Heart right ventricle (tissue), 16 donors: ENCODE data around the gene NIPAL3. TPM values are rescaled to one million over a fixed set of nuclear protein-coding genes. Genes with fewer than 3 reads are reported as not detected.

Source experiments
- ATAC-seq, 8 donors: fragments of 200-7000 bp; cut with Tn5 transposase; one replicate each; pipeline ENCODE4 v1.9.1; 2020; ENCODE audit warnings: mild to moderate bottlenecking in 8 of 8, moderate library complexity in 8 of 8, moderate number of reproducible peaks in 1 of 8
- DNase-seq, 2 donors: peaks; one replicate each; pipeline ENCODE4 v3.0.0-alpha.2; 2020
- H3K27ac ChIP-seq, 10 donors: fragments of 200-600 bp; sonication (generic) in 2 of 10; one replicate each; pipeline versions ENCODE4 v1.5.0 to v1.8.0; 2020 to 2022; ENCODE audit warnings: mild to moderate bottlenecking in 3 of 10
- H3K27me3 ChIP-seq, 7 donors: fragments of 200-600 bp; one replicate each; pipeline ENCODE4 v1.8.0; 2021 to 2022; ENCODE audit warnings: mild to moderate bottlenecking in 2 of 7
- H3K36me3 ChIP-seq, 9 donors: fragments of 200-600 bp; sonication (generic) in 1 of 9; one replicate each; pipeline versions ENCODE4 v1.5.0 to v1.8.0; 2020 to 2022; ENCODE audit warnings: mild to moderate bottlenecking in 2 of 9
- H3K4me1 ChIP-seq, 9 donors: fragments of 200-600 bp; sonication (generic) in 1 of 9; one replicate each; pipeline versions ENCODE4 v1.5.0 to v1.8.0; 2020 to 2022; ENCODE audit warnings: mild to moderate bottlenecking in 4 of 9
- H3K4me3 ChIP-seq, 10 donors: fragments of 200-600 bp; sonication (generic) in 2 of 10; one replicate each; pipeline versions ENCODE4 v1.5.0 to v1.8.0; 2020 to 2022; ENCODE audit warnings: mild to moderate bottlenecking in 7 of 10, moderate library complexity in 2 of 10
- H3K9me3 ChIP-seq, 11 donors: fragments of 200-600 bp in 10 of 11; sonication (generic) in 2 of 11; one replicate each; pipeline versions ENCODE4 v1.5.0 to v1.8.0; 2013 to 2022; ENCODE audit warnings: mild to moderate bottlenecking in 2 of 11, control low read depth in 1 of 11, moderate library complexity in 1 of 11
- WGBS, 2 donors: extraction: QIAGEN DNeasy Blood & Tissue Kit; methylation state at CpG; one replicate each; pipeline ENCODE4 v1.1.7; 2013; ENCODE audit warnings: inconsistent platforms in 1 of 2; 5-methylcytosine and 5-hydroxymethylcytosine counted together
- intact Hi-C, 10 donors: fragments of 100-400 bp; cut with DNase I; formaldehyde crosslinking; loops; one replicate each; pipeline versions ENCODE4 v1.11.1 to v1.14.2; 2022
- polyA plus RNA-seq, 2 donors: library from polyadenylated mRNA; stranded (reverse); fragments of 200-250 nt; gene quantifications; one replicate each; pipeline ENCODE4 v1.2.3, GENCODE V29; 2013
- total RNA-seq, 10 donors: library from RNA; stranded (reverse); fragmentation: NEBNext Ultra II Directional in 3 of 10; extraction: Animal tissue kit (Norgen Biotek cat#: 25700) in 3 of 10; gene quantifications; one replicate each; pipeline versions ENCODE4 v1.2.1 to v1.2.4, GENCODE V29; 2021 to 2023
- TF ChIP-seq, protein P1 (sequence below), 9 donors: fragments of 200-600 bp; sonication (generic) in 2 of 9; IDR thresholded peaks; one replicate each; pipeline versions ENCODE4 v1.5.0 to v1.8.0; 2021 to 2022; ENCODE audit warnings: antibody characterized with exemption in 9 of 9, mild to moderate bottlenecking in 5 of 9, moderate library complexity in 1 of 9
- donor health status: Arrhythmogenic right ventricular cardiomyopathy.
- donor health status: ischemic (EF 13 %, LVEDD 7.1; RV severe dilation, severe dysfunction).
- donor health status: healthy with polysubstance abuse.
- donor health status: DM: no; HTN: yes; CAD: no.
- donor health status: DM: no; HTN: no; CAD: no.
- donor health status: ischemic (EF 25% LVEDD 6.9; RV normal size, moderate dysfunction).
- donor health status: ischemic (EF 25% LVEDD 5.7; RV mildly dilated, moderate dysfunction).
- donor health status: healthy.
- donor health status: DM: yes; HTN: yes; CAD: no.
- donor health status: Ischemic cardiomyopathy.
- donor health status: ischemic (EF 35%, LVEDD 5.7; RV mildly dilated, moderate dysfunction).
- donor health status: nonischemic (EF 11% LVEDD 7.7; RV severe dilation, severe dysfunction).
- donor health status: DM: yes; HTN: yes; CAD: no.
- donor health status: PGD.
- donor health status: ischemic (EF 29% LVEDD 5.4; RV normal size, mild dysfunction).
- donor health status: nonischemic (EF 23%, LVEDD 6.1; RV moderate dilation, normal function).

NIPAL3 gene
- total and polyA plus RNA-seq, 12 donors: 5.3 to 44.9 (median 26.5) TPM

DNA sequence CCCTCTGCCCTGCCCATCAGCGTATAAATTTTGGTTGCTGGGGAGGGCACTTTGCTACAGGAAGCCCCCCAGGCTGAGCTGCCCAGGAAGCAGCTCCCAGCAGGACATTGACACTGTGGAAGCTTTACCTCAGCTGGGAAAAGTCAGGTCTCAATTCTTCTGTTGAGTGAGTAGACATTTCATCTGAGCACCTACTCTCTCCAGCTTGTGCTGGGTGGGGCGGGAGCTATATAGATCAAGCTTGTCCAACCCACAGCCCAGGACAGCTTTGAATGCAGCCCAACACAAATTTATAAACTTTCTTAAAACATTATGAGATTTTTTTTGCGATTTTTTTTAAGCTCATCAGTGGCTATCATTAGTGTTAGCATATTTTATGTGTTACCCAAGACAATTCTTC, 9.4 kb downstream of the NIPAL3 start:
- intact Hi-C loops: loop anchor here in 1 of 10 donors (10.0 kb wide), 1 partner anchor 100 kb away; no protein-coding TSS in a partner anchor
- no peak for ATAC-seq
- no peak for DNase-seq
- TF ChIP-seq, protein P1, sequence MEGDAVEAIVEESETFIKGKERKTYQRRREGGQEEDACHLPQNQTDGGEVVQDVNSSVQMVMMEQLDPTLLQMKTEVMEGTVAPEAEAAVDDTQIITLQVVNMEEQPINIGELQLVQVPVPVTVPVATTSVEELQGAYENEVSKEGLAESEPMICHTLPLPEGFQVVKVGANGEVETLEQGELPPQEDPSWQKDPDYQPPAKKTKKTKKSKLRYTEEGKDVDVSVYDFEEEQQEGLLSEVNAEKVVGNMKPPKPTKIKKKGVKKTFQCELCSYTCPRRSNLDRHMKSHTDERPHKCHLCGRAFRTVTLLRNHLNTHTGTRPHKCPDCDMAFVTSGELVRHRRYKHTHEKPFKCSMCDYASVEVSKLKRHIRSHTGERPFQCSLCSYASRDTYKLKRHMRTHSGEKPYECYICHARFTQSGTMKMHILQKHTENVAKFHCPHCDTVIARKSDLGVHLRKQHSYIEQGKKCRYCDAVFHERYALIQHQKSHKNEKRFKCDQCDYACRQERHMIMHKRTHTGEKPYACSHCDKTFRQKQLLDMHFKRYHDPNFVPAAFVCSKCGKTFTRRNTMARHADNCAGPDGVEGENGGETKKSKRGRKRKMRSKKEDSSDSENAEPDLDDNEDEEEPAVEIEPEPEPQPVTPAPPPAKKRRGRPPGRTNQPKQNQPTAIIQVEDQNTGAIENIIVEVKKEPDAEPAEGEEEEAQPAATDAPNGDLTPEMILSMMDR (IDR thresholded peaks at IDR 0.05): no peak
- Histone ChIP-seq H3K9me3 (no peaks in the 10 kb centered on the region), H3K36me3 (peaks cover 0 to 33% (median 0%) of the 10 kb centered on the region in 9 donors), H3K4me1 (peaks cover 0 to 29% (median 18%) of the 10 kb centered on the region in 9 donors), H3K27ac (no peak overlapping the region), H3K4me3 (no peak overlapping the region), H3K27me3 (no peaks in the 10 kb centered on the region)
- 93 to 95% methylated on average over 3 of the region's 3 CpGs for WGBS, 2 donors

DNA sequence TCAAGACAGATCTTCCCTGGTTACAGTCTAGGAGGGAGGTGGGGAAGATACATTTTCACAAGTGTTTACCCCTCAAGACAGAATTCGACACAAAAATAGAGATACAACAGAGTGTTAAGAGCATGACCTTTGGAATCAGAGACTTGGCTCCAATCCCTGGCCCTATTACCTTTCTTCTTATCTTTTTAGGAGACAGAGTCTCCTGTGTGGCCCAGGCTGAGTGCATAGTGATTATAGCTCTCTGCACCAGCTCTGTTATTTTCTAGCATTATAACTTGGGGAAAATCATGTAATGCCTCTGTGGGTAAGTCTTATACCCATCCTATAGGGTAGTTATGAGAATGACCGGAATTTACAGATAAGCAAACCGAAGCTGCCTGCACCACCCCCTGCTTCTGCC, 9.8 kb downstream of the NIPAL3 start:
- Histone ChIP-seq H3K27me3 (no peaks in the 10 kb centered on the region), H3K4me3 (no peak overlapping the region), H3K4me1 (peaks cover 0 to 29% (median 18%) of the 10 kb centered on the region in 9 donors), H3K9me3 (no peaks in the 10 kb centered on the region), H3K27ac (no peak overlapping the region), H3K36me3 (peaks cover 0 to 29% (median 0%) of the 10 kb centered on the region in 9 donors)
- WGBS, 2 donors: 31 to 52% methylated on average over 3 of the region's 3 CpGs
- TF ChIP-seq, protein P1 (IDR thresholded peaks at IDR 0.05): no peak
- DNase-seq (no peak), ATAC-seq (no peak)
- intact Hi-C loops: loop anchor here in 1 of 10 donors (10.0 kb wide), 1 partner anchor 99 kb away; no protein-coding TSS in a partner anchor

DNA sequence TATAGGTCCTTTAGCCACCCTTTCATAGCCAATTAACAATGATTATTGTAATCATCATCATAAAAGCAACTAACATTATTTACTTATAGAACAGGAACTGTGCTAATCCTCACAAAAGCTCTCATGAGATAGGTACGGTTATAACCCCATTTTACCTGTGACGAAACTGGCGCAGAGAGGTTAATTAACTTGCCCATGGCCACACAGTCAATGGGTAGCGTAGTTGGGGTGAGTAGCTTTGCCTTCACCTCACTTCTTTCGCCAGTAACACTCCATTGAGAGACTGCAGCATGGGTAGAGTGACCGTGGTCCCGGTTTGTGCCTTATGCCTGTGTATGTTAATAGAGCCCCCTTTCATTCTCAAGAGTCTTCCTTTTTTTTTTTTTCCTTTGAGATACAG, 10.3 kb downstream of the NIPAL3 start:
- 83% methylated on average over 7 of the region's 7 CpGs for WGBS, 2 donors
- Histone ChIP-seq H3K4me1 (peaks cover 0 to 29% (median 18%) of the 10 kb centered on the region in 9 donors), H3K9me3 (no peaks in the 10 kb centered on the region), H3K27ac (no peak overlapping the region), H3K36me3 (peaks cover 0 to 25% (median 0%) of the 10 kb centered on the region in 9 donors), H3K27me3 (no peaks in the 10 kb centered on the region), H3K4me3 (no peak overlapping the region)
- intact Hi-C loops: loop anchor here in 1 of 10 donors (10.0 kb wide), 1 partner anchor 99 kb away; no protein-coding TSS in a partner anchor
- DNase-seq: no peak
- TF ChIP-seq, protein P1 (IDR thresholded peaks at IDR 0.05): no peak
- no peak for ATAC-seq

DNA sequence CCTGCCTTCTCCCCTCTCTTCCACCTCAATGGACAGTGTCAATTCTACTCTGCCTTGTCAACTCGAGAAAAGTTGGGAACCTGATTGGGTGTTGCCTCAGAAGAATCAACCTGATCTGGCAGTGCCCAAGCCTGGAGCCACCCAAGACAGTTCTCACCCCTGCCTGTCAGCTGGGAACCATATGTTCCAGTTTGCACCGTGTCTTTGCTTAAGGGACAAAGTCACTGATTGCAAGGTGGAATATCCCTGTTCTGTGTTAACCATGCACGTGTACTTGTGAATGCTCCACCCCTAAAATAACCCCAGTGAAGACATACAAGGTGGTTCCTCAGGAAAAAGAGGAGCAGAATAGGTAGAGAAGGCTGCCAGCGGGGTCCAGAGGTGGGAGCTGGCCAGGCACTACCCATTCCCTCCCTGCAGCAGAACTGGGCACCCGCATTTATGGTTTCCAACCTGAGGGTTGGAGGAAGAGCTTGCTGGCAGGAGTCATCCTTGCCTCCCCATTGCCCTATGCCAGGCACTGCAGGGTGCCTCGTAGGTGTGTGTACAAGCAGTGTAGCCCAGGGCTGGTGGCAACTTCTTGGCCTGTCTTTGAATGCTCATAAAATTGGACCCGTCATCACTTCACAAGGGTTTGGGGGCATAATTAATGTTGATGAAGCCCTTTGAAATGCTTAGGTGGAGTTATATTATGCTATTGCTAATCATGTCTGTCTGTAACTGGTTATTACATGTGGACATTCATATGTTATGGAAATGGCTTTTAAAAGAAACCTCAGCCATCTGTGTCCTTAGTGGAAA, 11.3 kb downstream of the NIPAL3 start:
- Histone ChIP-seq H3K9me3 (no peaks in the 10 kb centered on the region), H3K36me3 (peaks cover 0 to 14% (median 0%) of the 10 kb centered on the region in 9 donors), H3K27me3 (no peaks in the 10 kb centered on the region), H3K27ac (peak overlapping the region in 1 of 10 donors; percentile 8), H3K4me1 (peaks cover 0 to 29% (median 18%) of the 10 kb centered on the region in 9 donors), H3K4me3 (no peak overlapping the region)
- intact Hi-C loops: loop anchor here in 1 of 10 donors (10.0 kb wide), 1 partner anchor 98 kb away; no protein-coding TSS in a partner anchor
- TF ChIP-seq, protein P1 (IDR thresholded peaks at IDR 0.05): no peak
- ATAC-seq: peak in 4 of 8 donors; percentile 29 to 58 (median 46)
- no peak for DNase-seq
- 81 to 85% methylated on average over 7 of the region's 7 CpGs for WGBS, 2 donors
